Stimulated activated CD8-positive, alpha-beta memory T cell treated with anti-CD3 and anti-CD28 coated beads, Interleukin-12 subunit alpha, Interleukin-12 subunit beta, amount 100 ng/mL, for 1 hour (primary cell): ENCODE data around the gene THRA.

Experiments used
- DNase-seq: peaks from one replicate; pipeline ENCODE4 v3.0.0-alpha.2; 2020; ENCODE audit warnings: low read depth

Gene THRA

GRCh38 chr17:40099619-40100418 is 37.1 kb downstream of the THRA start:
- DNase-seq: no peak

- no peak for DNase-seq
These were observed 37.6 kb downstream of the THRA start, which contains the start of gene NR1D1 for GRCh38 chr17:40100419-40100668. NR1D1 (minus strand) TSS chr17:40100589; CDS start chr17:40100094, 495 bp downstream.

GRCh38 chr17:40100669-40101366 is 38.1 kb downstream of the THRA start:
- peak; percentile 82 for DNase-seq

GRCh38 chr17:40101367-40102210 is 38.8 kb downstream of the THRA start:
- no peak for DNase-seq

- DNase-seq: no peak
These were observed 40.4 kb downstream of the THRA start for GRCh38 chr17:40103071-40103661.

GRCh38 chr17:40103688-40104087 is 40.9 kb downstream of the THRA start:
- no peak for DNase-seq

- no peak for DNase-seq
These were observed 42.1 kb downstream of the THRA start for GRCh38 chr17:40104594-40105486.

- DNase-seq: no peak
These were observed 43.3 kb downstream of the THRA start for GRCh38 chr17:40105861-40106759.

- DNase-seq: no peak
These were observed 44.2 kb downstream of the THRA start for GRCh38 chr17:40106760-40107521.

- DNase-seq: no peak
These were observed 44.9 kb downstream of the THRA start for GRCh38 chr17:40107522-40108174.

- DNase-seq: no peak
These were observed 46.4 kb downstream of the THRA start for GRCh38 chr17:40108970-40109824.

- DNase-seq: no peak
These were observed 47.5 kb downstream of the THRA start for GRCh38 chr17:40110026-40110845.

GRCh38 chr17:40111221-40112128 is 48.7 kb downstream of the THRA start:
- peak; percentile 48 for DNase-seq

- DNase-seq: no peak
These were observed 49.5 kb downstream of the THRA start for GRCh38 chr17:40112191-40112711.

- DNase-seq: no peak
These were observed 49.9 kb downstream of the THRA start for GRCh38 chr17:40112718-40113109.
